Ascending aorta (tissue), 2 donors: ENCODE results near the gene EEIG2. TPM values are rescaled to one million over a fixed set of nuclear protein-coding genes. Genes with fewer than 3 reads are reported as not detected.
"Not testable (repeated sequence)": the region's sequence is repeated elsewhere in the genome, so short reads cannot be mapped to it uniquely, and the experiment has no call there.

ENCODE experiments used
- DNase-seq, 2 donors: peaks; one replicate each; pipeline ENCODE4 v3.0.0-alpha.2; 2019; ENCODE audit warnings: low spot score in 2 of 2
- H3K27ac ChIP-seq, 2 donors: fragments of 200-600 bp; sonication (generic); one replicate each; pipeline ENCODE4 v1.5.1; 2016 to 2017; ENCODE audit warnings: mild to moderate bottlenecking in 1 of 2
- H3K27me3 ChIP-seq: fragments of 200-600 bp; sonication (generic); one replicate; pipeline ENCODE4 v1.5.1; 2017
- H3K36me3 ChIP-seq, 2 donors: fragments of 200-600 bp; sonication (generic); one replicate each; pipeline ENCODE4 v1.5.1; 2016
- H3K4me1 ChIP-seq, 2 donors: fragments of 200-600 bp; sonication (generic); one replicate each; pipeline ENCODE4 v1.5.1; 2016 to 2017; ENCODE audit warnings: mild to moderate bottlenecking in 1 of 2
- H3K4me3 ChIP-seq, 2 donors: fragments of 200-600 bp; sonication (generic); one replicate each; pipeline ENCODE4 v1.5.1; 2016 to 2017; ENCODE audit warnings: mild to moderate bottlenecking in 1 of 2
- H3K9me3 ChIP-seq, 2 donors: fragments of 200-600 bp; sonication (generic); one replicate each; pipeline ENCODE4 v1.5.1; 2016
- intact Hi-C: fragments of 100-400 bp; cut with DNase I; formaldehyde crosslinking; loops from one replicate; pipeline ENCODE4 v1.15.1; 2023
- total RNA-seq: library from RNA; depleted of rRNA; stranded (reverse); fragments of >200 nt; gene quantifications from one replicate; pipeline ENCODE4 v1.1.0, GENCODE V29; 2016
- TF ChIP-seq, protein P1 (sequence below), 3 experiments: fragments of 200-600 bp in 2 of 3; fragments of 450-650 bp in 1 of 3; sonication (generic) in 2 of 3; IDR thresholded peaks; one replicate each; pipeline ENCODE4 v1.5.1; 2016 to 2019; ENCODE audit warnings: antibody characterized with exemption in 3 of 3, mild to moderate bottlenecking in 1 of 3, moderate library complexity in 1 of 3

Gene EEIG2
- total RNA-seq, 1 donor from 2014 or later: 9.6 TPM

DNA sequence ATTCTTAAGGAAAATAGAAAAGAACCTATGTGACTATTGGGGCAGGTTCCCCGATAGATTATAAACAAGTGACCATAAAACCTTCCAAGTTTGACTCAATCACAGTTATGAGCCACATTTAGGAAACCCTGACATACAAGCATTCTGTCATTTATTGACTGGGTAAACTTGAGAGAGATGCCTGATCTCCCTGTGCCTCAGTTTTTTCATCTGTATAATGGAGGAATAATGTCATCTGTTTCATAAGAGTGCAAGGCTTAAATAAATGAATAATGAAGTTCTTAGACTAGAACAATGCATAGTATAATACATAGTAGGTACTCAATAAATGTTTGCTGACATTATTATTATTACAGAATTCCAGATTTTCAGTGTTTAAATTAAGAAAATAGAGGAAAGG lies 18.9 kb upstream of the EEIG2 start:
- H3K27ac ChIP-seq: no peak overlapping the region
- no peaks in the 10 kb centered on the region for H3K27me3 ChIP-seq
- H3K9me3 ChIP-seq: no peaks in the 10 kb centered on the region
- no peaks in the 10 kb centered on the region for H3K36me3 ChIP-seq
- TF ChIP-seq, protein P1, sequence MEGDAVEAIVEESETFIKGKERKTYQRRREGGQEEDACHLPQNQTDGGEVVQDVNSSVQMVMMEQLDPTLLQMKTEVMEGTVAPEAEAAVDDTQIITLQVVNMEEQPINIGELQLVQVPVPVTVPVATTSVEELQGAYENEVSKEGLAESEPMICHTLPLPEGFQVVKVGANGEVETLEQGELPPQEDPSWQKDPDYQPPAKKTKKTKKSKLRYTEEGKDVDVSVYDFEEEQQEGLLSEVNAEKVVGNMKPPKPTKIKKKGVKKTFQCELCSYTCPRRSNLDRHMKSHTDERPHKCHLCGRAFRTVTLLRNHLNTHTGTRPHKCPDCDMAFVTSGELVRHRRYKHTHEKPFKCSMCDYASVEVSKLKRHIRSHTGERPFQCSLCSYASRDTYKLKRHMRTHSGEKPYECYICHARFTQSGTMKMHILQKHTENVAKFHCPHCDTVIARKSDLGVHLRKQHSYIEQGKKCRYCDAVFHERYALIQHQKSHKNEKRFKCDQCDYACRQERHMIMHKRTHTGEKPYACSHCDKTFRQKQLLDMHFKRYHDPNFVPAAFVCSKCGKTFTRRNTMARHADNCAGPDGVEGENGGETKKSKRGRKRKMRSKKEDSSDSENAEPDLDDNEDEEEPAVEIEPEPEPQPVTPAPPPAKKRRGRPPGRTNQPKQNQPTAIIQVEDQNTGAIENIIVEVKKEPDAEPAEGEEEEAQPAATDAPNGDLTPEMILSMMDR (IDR thresholded peaks at IDR 0.05): no peak
- no peak for DNase-seq
- intact Hi-C loops: no loop called here
- H3K4me1 ChIP-seq: no peaks in the 10 kb centered on the region
- no peak overlapping the region for H3K4me3 ChIP-seq

DNA sequence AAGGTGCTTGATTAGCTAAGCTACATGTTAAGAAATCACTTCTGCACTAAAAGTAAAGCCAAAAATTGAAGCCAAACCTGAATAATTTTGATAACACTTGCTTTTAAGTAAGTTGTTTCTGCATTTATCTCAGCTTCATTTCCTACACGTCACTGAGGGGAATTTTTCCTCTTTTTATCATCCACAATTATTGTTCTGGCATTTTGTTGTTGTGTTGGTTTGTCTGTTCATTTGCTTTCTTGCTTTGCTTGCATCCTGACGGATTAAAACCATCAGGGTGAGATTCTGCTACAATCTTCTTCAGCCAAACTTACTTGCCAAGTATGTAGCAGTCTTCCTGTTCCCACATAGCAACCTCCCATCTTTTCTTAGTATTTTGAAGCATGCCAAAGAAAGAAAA lies 18.0 kb upstream of the EEIG2 start:
- H3K27me3 ChIP-seq: no peaks in the 10 kb centered on the region
- intact Hi-C loops: no loop called here
- no peaks in the 10 kb centered on the region for H3K4me1 ChIP-seq
- DNase-seq: no peak
- no peaks in the 10 kb centered on the region for H3K36me3 ChIP-seq
- no peak overlapping the region for H3K4me3 ChIP-seq
- no peak overlapping the region for H3K27ac ChIP-seq
- H3K9me3 ChIP-seq: no peaks in the 10 kb centered on the region
- TF ChIP-seq, protein P1 (IDR thresholded peaks at IDR 0.05): no peak

DNA sequence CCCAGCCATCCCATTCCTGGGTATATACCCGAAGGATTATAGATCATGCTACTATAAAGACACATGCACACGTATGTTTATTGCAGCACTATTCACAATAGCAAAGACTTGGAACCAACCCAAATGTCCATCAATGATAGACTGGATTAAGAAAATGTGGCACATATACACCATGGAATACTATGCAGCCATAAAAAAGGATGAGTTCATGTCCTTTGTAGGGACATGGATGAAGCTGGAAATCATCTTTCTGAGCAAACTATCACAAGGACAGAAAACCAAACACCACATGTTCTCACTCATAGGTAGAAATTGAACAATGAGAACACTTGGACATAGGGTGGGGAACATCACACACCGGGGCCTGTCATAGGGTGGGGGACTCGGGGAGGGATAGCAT lies 12.4 kb upstream of the EEIG2 start:
- H3K27me3 ChIP-seq, intact Hi-C loops, H3K36me3 ChIP-seq, H3K9me3 ChIP-seq, H3K27ac ChIP-seq, H3K4me1 ChIP-seq, H3K4me3 ChIP-seq, DNase-seq: not testable (repeated sequence)

DNA sequence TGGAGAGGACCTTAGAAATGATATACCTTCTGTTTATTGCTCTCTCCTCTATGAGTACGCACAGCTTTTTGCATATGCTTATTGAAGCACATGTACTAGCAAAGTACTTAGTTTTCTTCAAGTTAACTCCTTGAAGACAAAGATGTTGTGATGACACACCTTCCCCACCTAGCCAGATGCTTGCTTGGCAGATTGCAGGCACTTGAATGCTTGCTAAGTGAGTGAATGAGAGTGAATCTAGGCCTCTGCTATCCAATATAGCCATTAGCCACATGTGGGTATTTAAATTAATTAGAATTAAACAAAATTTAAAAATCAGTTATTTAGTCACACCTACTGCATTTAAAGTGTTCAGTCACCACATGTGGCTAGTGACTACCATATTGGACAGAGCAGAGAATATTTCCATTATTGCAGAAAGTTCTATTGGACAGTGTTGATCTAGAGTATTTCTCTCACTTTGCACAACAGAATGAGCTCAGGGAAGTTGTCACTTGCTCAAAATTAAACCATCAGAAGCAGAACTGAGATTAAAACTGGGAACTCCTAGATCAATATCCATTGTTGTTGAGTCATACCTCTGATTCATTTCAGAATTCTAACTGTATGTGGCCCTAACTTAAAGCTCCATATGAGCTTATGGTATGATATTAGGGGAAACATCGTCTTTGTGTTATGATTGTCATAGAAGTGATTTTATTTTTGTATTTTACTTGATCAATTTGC lies 8.6 kb upstream of the EEIG2 start:
- TF ChIP-seq, protein P1 (IDR thresholded peaks at IDR 0.05): no peak
- Histone ChIP-seq H3K9me3 (no peaks in the 10 kb centered on the region), H3K36me3 (no peaks in the 10 kb centered on the region), H3K4me3 (no peak overlapping the region), H3K27ac (no peak overlapping the region), H3K27me3 (no peaks in the 10 kb centered on the region), H3K4me1 (no peaks in the 10 kb centered on the region)
- no peak for DNase-seq
- intact Hi-C loops: no loop called here

DNA sequence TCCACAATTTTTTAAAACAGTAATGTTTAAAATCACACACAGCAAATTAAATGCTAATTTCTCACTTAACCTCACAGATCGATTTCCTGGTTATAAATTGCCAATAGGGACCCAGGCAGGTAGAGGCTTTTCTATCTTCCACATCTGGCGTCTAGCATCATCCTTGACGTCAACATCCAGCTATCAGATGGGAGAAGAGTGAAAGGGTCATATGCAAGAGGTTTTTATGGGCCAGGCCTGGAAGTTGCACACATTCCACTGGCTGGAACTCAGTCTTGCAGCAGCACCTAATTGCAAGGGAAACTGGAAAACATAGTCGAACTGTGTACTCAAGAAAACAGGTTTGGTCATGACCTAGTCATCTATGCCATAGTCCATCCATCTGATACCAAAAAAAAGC lies 6.0 kb upstream of the EEIG2 start:
- Histone ChIP-seq H3K36me3 (no peaks in the 10 kb centered on the region), H3K27ac (no peak overlapping the region), H3K4me3 (no peak overlapping the region), H3K4me1 (no peaks in the 10 kb centered on the region), H3K27me3 (no peaks in the 10 kb centered on the region), H3K9me3 (no peaks in the 10 kb centered on the region)
- intact Hi-C loops: no loop called here
- no peak for DNase-seq
- TF ChIP-seq, protein P1 (IDR thresholded peaks at IDR 0.05): no peak

DNA sequence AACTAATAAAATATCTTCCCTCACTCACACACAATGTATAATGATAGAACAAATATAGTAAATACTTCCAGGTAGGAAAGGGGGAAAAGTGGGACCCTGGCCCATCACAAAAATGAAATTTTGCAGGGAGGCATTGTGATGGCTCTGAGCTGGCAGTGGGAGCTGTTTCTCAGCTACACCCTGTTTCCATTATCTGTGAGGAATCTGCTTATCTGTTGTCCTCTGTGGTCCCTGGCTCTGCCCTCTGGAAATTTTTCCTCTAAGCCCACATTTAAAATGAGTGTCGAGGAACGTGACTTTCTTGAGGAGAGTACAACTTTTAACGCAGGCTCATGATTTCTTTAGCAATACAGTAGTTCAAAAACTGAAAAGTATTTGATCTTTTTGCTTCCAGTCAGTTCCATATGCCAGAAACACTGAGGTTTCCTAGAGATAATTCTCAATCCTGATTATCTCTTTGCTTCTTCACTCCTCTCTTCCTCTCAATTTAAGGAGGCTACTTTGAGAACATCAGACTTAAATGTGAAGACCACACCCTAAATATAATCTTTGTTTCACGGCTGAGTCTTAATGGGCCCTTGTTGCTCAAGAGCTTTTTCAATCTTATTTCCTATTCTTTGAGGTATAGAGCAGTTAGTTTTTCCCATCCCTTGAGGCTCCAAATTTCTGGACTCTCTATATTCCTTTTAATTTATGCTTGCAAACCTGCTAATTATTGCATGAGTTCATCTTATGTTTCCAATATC lies 5.0 kb upstream of the EEIG2 start:
- Histone ChIP-seq H3K9me3 (no peaks in the 10 kb centered on the region), H3K27ac (no peak overlapping the region), H3K27me3 (no peaks in the 10 kb centered on the region), H3K4me1 (peaks cover 0 to 2% of the 10 kb centered on the region in 2 donors), H3K36me3 (no peaks in the 10 kb centered on the region), H3K4me3 (no peak overlapping the region)
- TF ChIP-seq, protein P1 (IDR thresholded peaks at IDR 0.05): no peak
- intact Hi-C loops: no loop called here
- DNase-seq: no peak
